GM12875 (cell line): Measurements from ENCODE around the gene GFPT2.

Experiments used
- H3K4me3 ChIP-seq: one replicate; pipeline ENCODE4 v1.5.1; 2011; ENCODE audit warnings: low read depth, low read length, control low read depth
- CTCF ChIP-seq: IDR thresholded peaks from 2 replicates; pipeline ENCODE4 v1.5.1; 2011; ENCODE audit warnings: low read depth, mild to moderate bottlenecking, control low read depth, inconsistent platforms, low read length, moderate library complexity, borderline replicate concordance; ENCODE audit not compliant: insufficient read depth

GFPT2 gene

GRCh38 chr5:180382926-180383325 is 29.8 kb upstream of the GFPT2 start:
- no peak overlapping the region for H3K4me3 ChIP-seq
- TF ChIP-seq CTCF: no peak

GRCh38 chr5:180381851-180382480 is 28.8 kb upstream of the GFPT2 start:
- no peak overlapping the region for H3K4me3 ChIP-seq
- no peak for TF ChIP-seq CTCF

GRCh38 chr5:180381428-180381827 is 28.3 kb upstream of the GFPT2 start:
- H3K4me3 ChIP-seq: no peak overlapping the region
- no peak for TF ChIP-seq CTCF

- no peak overlapping the region for H3K4me3 ChIP-seq
- no peak for TF ChIP-seq CTCF
These were observed 27.7 kb upstream of the GFPT2 start for GRCh38 chr5:180380856-180381255.

GRCh38 chr5:180380441-180380840 is 27.3 kb upstream of the GFPT2 start:
- no peak for TF ChIP-seq CTCF
- no peak overlapping the region for H3K4me3 ChIP-seq

DNA sequence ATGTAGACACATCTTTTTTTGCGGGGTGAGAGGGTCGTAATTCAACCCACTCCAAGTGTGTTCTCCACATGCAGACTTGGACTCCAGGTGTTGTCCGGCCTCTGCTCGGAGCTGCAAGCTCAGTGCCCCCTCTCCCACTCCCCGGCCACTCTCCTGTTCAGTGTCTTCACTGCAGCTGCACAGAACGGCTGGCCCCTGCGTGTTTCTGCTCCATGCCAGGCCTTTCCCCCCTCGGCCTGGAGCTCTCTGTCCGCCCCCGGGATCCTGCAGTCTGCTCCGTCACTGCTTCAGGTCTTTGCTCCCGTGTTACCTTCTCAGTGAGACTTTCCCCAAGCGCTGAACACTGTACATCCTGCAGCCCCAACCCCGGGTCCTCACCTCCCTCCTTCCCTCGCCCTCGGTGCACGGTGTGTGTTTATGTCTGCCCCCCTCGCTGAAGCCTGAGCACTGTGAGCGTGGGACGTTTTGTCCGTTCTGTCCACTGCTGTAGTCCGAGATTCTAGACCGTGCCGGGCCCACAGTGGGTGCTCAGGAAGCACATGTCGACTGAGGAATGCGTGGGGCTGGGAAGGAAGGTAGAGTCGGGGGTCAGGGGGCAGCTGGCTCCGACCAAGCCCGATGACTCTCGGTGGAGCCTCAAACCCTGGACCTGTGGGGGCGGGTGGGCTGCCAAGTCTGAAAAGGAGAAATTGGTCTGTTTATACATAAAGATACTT is 26.4 kb upstream of the GFPT2 start:
- no peak for TF ChIP-seq CTCF
- no peak overlapping the region for H3K4me3 ChIP-seq
